OCI-LY1 (cell line): ENCODE results near the gene KSR1.
"Not testable (repeated sequence)": the region's sequence is repeated elsewhere in the genome, so short reads cannot be mapped to it uniquely, and the experiment has no call there.

Experiments used
- H2AFZ ChIP-seq: fragments of 200-600 bp; sonication (generic), shearing (Covaris generic); 2 replicates; pipeline ENCODE4 v1.6.0; 2014; ENCODE audit warnings: antibody characterized with exemption, mild to moderate bottlenecking, low read length
- H3F3A ChIP-seq: fragments of 200-600 bp; sonication (generic), shearing (Covaris generic); 2 replicates; pipeline ENCODE4 v1.6.0; 2014; ENCODE audit warnings: mild to moderate bottlenecking, antibody characterized with exemption, low read length, moderate library complexity; ENCODE audit not compliant: insufficient read depth
- H3K27ac ChIP-seq: fragments of 200-600 bp; sonication (generic); 2 replicates; pipeline ENCODE4 v1.5.1; 2014; ENCODE audit warnings: low read length, mixed run types, mild to moderate bottlenecking, low read depth; ENCODE audit not compliant: poor library complexity, severe bottlenecking
- H3K27me3 ChIP-seq: fragments of 200-600 bp; sonication (generic); 2 replicates; pipeline ENCODE4 v1.6.0; 2014; ENCODE audit warnings: antibody characterized with exemption, mild to moderate bottlenecking, low read length, moderate library complexity; ENCODE audit not compliant: insufficient read depth
- H3K36me3 ChIP-seq: fragments of 200-600 bp; sonication (generic); 2 replicates; pipeline ENCODE4 v1.6.1; 2014; ENCODE audit warnings: mild to moderate bottlenecking, antibody characterized with exemption, low read length, moderate library complexity, mixed read lengths; ENCODE audit not compliant: insufficient read depth
- H3K4me1 ChIP-seq: fragments of 200-600 bp; sonication (generic); 2 replicates; pipeline ENCODE4 v1.5.1; 2014; ENCODE audit warnings: mild to moderate bottlenecking, low read length, moderate library complexity; ENCODE audit not compliant: insufficient read depth, severe bottlenecking
- H3K4me2 ChIP-seq: fragments of 200-600 bp; sonication (generic), shearing (Covaris generic); 2 replicates; pipeline ENCODE4 v1.6.1; 2014; ENCODE audit warnings: low read length
- H3K4me3 ChIP-seq: fragments of 200-600 bp; sonication (generic); 2 replicates; pipeline ENCODE4 v1.5.1; 2014; ENCODE audit warnings: low read length, low read depth, mild to moderate bottlenecking, mixed read lengths; ENCODE audit not compliant: poor library complexity, severe bottlenecking
- H3K79me2 ChIP-seq: fragments of 200-600 bp; shearing (Covaris generic); 2 replicates; pipeline ENCODE4 v1.6.1; 2016; ENCODE audit warnings: mixed run types, low read length, mixed read lengths; ENCODE audit not compliant: insufficient read depth
- H3K9ac ChIP-seq: fragments of 200-600 bp; sonication (generic), shearing (Covaris generic); 2 replicates; pipeline ENCODE4 v1.6.1; 2014; ENCODE audit warnings: mild to moderate bottlenecking, low read length, mixed read lengths
- H3K9me2 ChIP-seq: fragments of 200-600 bp; sonication (generic), shearing (Covaris generic); 2 replicates; pipeline ENCODE4 v1.6.1; 2014; ENCODE audit warnings: low read depth, mild to moderate bottlenecking, low read length, mixed read lengths
- H3K9me3 ChIP-seq: fragments of 200-600 bp; shearing (Covaris generic); 2 replicates; pipeline ENCODE4 v1.6.1; 2014; ENCODE audit warnings: low read length, mixed read lengths
- H4K20me1 ChIP-seq: fragments of 200-600 bp; sonication (generic), shearing (Covaris generic); 2 replicates; pipeline ENCODE4 v1.6.0; 2016; ENCODE audit warnings: mild to moderate bottlenecking, low read length; ENCODE audit not compliant: insufficient read depth
- CTCF ChIP-seq: fragments of 200-600 bp; sonication (generic), shearing (Covaris generic); IDR thresholded peaks from 2 replicates; pipeline ENCODE4 v1.5.1; 2017; ENCODE audit warnings: mild to moderate bottlenecking, antibody characterized with exemption, low read length, moderate library complexity, mixed read lengths
- EZH2 ChIP-seq: fragments of 200-600 bp; sonication (generic), shearing (Covaris generic); IDR thresholded peaks from 2 replicates; pipeline ENCODE4 v1.8.0; 2017; ENCODE audit warnings: borderline replicate concordance, mixed run types, mild to moderate bottlenecking, antibody characterized with exemption, low read length, moderate library complexity, mixed read lengths

The KSR1 gene

GRCh38 chr17:27651411-27652345, 195.4 kb downstream of the KSR1 start:
- Histone ChIP-seq H3K9me3 (no peaks in the 10 kb centered on the region), H3K4me3 (no peak overlapping the region), H3K9ac (no peak overlapping the region), H3K4me1 (no peaks in the 10 kb centered on the region), H3K9me2 (no peaks in the 10 kb centered on the region), H3K79me2 (no peaks in the 10 kb centered on the region), H4K20me1 (no peaks in the 10 kb centered on the region), H3K27ac (no peak overlapping the region), H2AFZ (no peak overlapping the region), H3F3A (no peaks in the 10 kb centered on the region), H3K4me2 (no peak overlapping the region), H3K36me3 (no peaks in the 10 kb centered on the region), H3K27me3 (no peaks in the 10 kb centered on the region)
- TF ChIP-seq EZH2 = no peak
- peak; percentile 74 for TF ChIP-seq CTCF

- not testable (repeated sequence) for H3F3A ChIP-seq, H3K79me2 ChIP-seq, H3K27me3 ChIP-seq, H3K9me2 ChIP-seq, H3K4me3 ChIP-seq, H3K4me1 ChIP-seq, H3K27ac ChIP-seq, H3K36me3 ChIP-seq, H2AFZ ChIP-seq, H3K9me3 ChIP-seq, H4K20me1 ChIP-seq, H3K9ac ChIP-seq, H3K4me2 ChIP-seq
Observed at GRCh38 chr17:27653449-27653971, 197.3 kb downstream of the KSR1 start.

- Histone ChIP-seq H4K20me1 (no peaks in the 10 kb centered on the region), H3K36me3 (no peaks in the 10 kb centered on the region), H3F3A (no peaks in the 10 kb centered on the region), H3K27me3 (no peaks in the 10 kb centered on the region), H3K4me3 (no peak overlapping the region), H3K9me3 (no peaks in the 10 kb centered on the region), H3K9me2 (no peaks in the 10 kb centered on the region), H3K4me1 (no peaks in the 10 kb centered on the region), H3K4me2 (no peak overlapping the region), H3K9ac (no peak overlapping the region), H3K27ac (no peak overlapping the region), H3K79me2 (no peaks in the 10 kb centered on the region), H2AFZ (0 out of 2 replicates have a peak overlapping the region, but pooled peaks have one; percentile 3)
- TF ChIP-seq EZH2 (no peak), CTCF (no peak)
Observed at GRCh38 chr17:27654136-27654535, 197.9 kb downstream of the KSR1 start.
